Measurements from ENCODE around the gene GSDME. TPM values are rescaled to one million over a fixed set of nuclear protein-coding genes. Genes with fewer than 3 reads are reported as not detected.

GSDME gene
- total RNA-seq, 1 experiment from 2014 or later: 5.5 TPM

DNA sequence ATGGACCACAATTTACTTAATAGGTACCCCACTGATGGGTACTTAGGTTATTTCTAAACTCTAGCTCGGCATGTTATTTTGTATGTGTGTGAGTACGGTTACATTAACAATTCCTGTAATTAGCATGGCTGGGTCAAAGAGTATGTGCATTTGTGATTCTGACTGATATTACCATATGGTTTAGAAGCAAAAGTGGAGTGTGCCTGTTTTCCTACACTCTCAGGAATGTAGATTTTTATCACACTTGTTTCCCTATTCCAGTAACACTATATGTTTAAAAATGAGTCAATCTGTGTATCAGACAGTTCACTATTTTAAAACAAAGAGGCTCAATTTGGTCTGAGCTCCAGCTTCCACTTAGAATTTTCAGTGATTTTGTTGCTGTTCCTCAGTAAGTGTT lies 44.6 kb upstream of the GSDME start:
- no peak overlapping the region for H3K4ac ChIP-seq (ENCODE audit: low read depth, low read length)
- H4K20me1 ChIP-seq (ENCODE audit: control insufficient read depth, insufficient read depth, insufficient read length): no peaks in the 10 kb centered on the region
- no peaks in the 10 kb centered on the region for H3K9me3 ChIP-seq (ENCODE audit: control insufficient read depth, low read depth, low read length)
- H2BK120ac ChIP-seq (ENCODE audit: low read depth, low read length, poor library complexity, severe bottlenecking): no peak overlapping the region
- no peak overlapping the region for H3K4me2 ChIP-seq (ENCODE audit: insufficient read depth, insufficient read length, low read length)
- no peak overlapping the region for H2BK5ac ChIP-seq (ENCODE audit: insufficient read length, low read length)
- Mint-ChIP-seq H3K4me1 (peaks cover 9 to 11% of the 10 kb centered on the region in 2 experiments), H3K36me3 (ENCODE audit: insufficient read depth in 1 of 3, low read depth in 3 of 3) (peaks cover 20 to 23% (median 22%) of the 10 kb centered on the region in 3 experiments), H3K27ac (peak overlapping the region in 1 of 3 experiments; percentile 15; a peak in 2 of 7 replicates), H3K4me3 (no peak overlapping the region), H3K9me3 (peaks cover 0 to 4% of the 10 kb centered on the region in 2 experiments; a peak in 4 of 5 replicates), H3K27me3 (ENCODE audit: low read depth) (no peaks in the 10 kb centered on the region)
- H3K18ac ChIP-seq (ENCODE audit: insufficient read length, low read depth, low read length): no peak overlapping the region
- no peaks in the 10 kb centered on the region for H3K23me2 ChIP-seq (ENCODE audit: insufficient read length, low read depth, low read length, poor library complexity, severe bottlenecking)
- no peak overlapping the region for H2AFZ ChIP-seq (ENCODE audit: low read length)
- no peak overlapping the region for H2BK15ac ChIP-seq (ENCODE audit: low read depth, low read length)
- H3K27me3 ChIP-seq (ENCODE audit: insufficient read depth, low read length): no peaks in the 10 kb centered on the region
- no peak overlapping the region for H3K9ac ChIP-seq (ENCODE audit: extremely low read depth, insufficient read length, low read length)
- no peak for TF ChIP-seq CTCF (conservative IDR thresholded peaks at IDR 0.05)
- no peak overlapping the region for H4K8ac ChIP-seq (replicated peaks; ENCODE audit: insufficient read length, low read depth, low read length)
- no peak overlapping the region for H3T11ph ChIP-seq (ENCODE audit: low read length)
- no peak overlapping the region for H3K27ac ChIP-seq (ENCODE audit: insufficient read length, low read depth, low read length)
- no peak overlapping the region for H3K23ac ChIP-seq (ENCODE audit: insufficient read length, low read depth, low read length)
- H3K14ac ChIP-seq (ENCODE audit: insufficient read depth, low read length): no peak overlapping the region
- DNase-seq: no peak
- no peak overlapping the region for H2BK12ac ChIP-seq (ENCODE audit: insufficient read length, low read depth, low read length)
- no peaks in the 10 kb centered on the region for H3K79me2 ChIP-seq (ENCODE audit: insufficient read depth, low read length)
- no peaks in the 10 kb centered on the region for H3K79me1 ChIP-seq (ENCODE audit: insufficient read depth, low read depth, low read length, poor library complexity, severe bottlenecking)
- no peak overlapping the region for H3K56ac ChIP-seq (ENCODE audit: insufficient read length, low read depth, low read length)
- no peaks in the 10 kb centered on the region; the same call in 1 of the 2 replicates for H3K4me1 ChIP-seq (ENCODE audit: insufficient read depth, low read length)
- H4K91ac ChIP-seq (ENCODE audit: insufficient read length, low read depth, low read length): no peak overlapping the region
- no peak overlapping the region for H4K5ac ChIP-seq (ENCODE audit: insufficient read length, low read depth, low read length)
- WGBS (ENCODE audit: extremely low coverage, insufficient read length, low lambda C conversion rate): no CpG with 5 or more reads among the region's 2 CpGs
- no peak overlapping the region for H2BK20ac ChIP-seq (ENCODE audit: low read depth, low read length, poor library complexity, severe bottlenecking)
- H2AK5ac ChIP-seq (ENCODE audit: insufficient read length, low read length): no peak overlapping the region

Data from H9 (cell line).